Upper lobe of left lung (tissue), 4 donors: Measurements from ENCODE around the gene ZBED6.

ENCODE experiments used
- CTCF ChIP-seq, 6 experiments: fragments of 450-650 bp in 4 of 6; fragments of 200-600 bp in 2 of 6; sonication (generic) in 2 of 6; IDR thresholded peaks; one replicate each; pipeline ENCODE4 v1.5.1; 2016 to 2019; ENCODE audit warnings: antibody characterized with exemption in 6 of 6
- EP300 ChIP-seq, 4 donors: sonication (generic); formaldehyde crosslinking; IDR thresholded peaks; one replicate each; pipeline ENCODE4 v1.5.1; 2017; ENCODE audit warnings: antibody characterized with exemption in 4 of 4, control low read depth in 2 of 4
- POLR2A ChIP-seq, 4 donors: fragments of 450-650 bp; IDR thresholded peaks; one replicate each; pipeline ENCODE4 v1.5.1; 2016 to 2017; ENCODE audit warnings: antibody characterized with exemption in 4 of 4, mild to moderate bottlenecking in 2 of 4

- TF ChIP-seq CTCF (IDR thresholded peaks at IDR 0.05) (no peak), POLR2A (IDR thresholded peaks at IDR 0.05) (no peak), EP300 (IDR thresholded peaks at IDR 0.05) (no peak)
Measured at GRCh38 chr1:203789966-203790365, 5.5 kb upstream of the ZBED6 start.
